ENCODE results near the gene VAMP8. TPM values are rescaled to one million over a fixed set of nuclear protein-coding genes. Genes with fewer than 3 reads are reported as not detected.

Gene VAMP8
- total and polyA plus RNA-seq, 2 donors (not counting 3 experiments of a cell fraction or from before 2014, with no cell fraction given) = 39.0 to 68.7 TPM

DNA sequence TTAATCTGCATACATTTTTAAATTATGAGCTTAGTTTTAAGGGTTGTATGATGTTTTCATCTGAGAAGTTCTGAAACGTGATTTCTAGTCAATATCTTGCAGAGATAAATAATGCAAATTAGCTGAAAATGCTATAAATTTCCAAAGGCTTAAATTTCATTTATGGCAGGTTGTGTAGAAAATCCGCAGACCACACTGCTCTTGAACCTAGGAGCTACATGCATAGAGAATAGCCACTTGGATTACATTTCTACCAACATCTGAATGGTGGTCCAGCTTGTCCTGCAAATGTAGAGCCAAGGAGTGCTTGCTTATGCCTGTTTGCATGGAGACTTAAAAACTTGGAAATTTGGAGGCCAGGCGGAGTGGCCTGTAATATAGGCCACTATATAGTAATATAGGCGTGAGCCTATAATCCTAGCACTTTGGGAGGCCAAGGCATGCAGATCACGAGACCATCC, 31.6 kb upstream of the VAMP8 start:
- no peak for TF ChIP-seq MAX (IDR thresholded peaks at IDR 0.05; ENCODE audit: insufficient read depth, insufficient read length)
- TF ChIP-seq MYC (IDR thresholded peaks at IDR 0.05; ENCODE audit: low read depth, low read length) = no peak
- TF ChIP-seq POLR2AphosphoS5 (IDR thresholded peaks at IDR 0.05; ENCODE audit: insufficient read depth, low read depth, low read length) = no peak
- TF ChIP-seq JUN (IDR thresholded peaks at IDR 0.05; ENCODE audit: borderline replicate concordance, insufficient read depth, insufficient read length, low read depth) = no peak
- no peak for TF ChIP-seq CTCF (IDR thresholded peaks at IDR 0.05; ENCODE audit: extremely low read depth in 1 of 2, insufficient read depth in 1 of 2, low read depth in 1 of 2, low read length in 2 of 2)
- TF ChIP-seq FOS (IDR thresholded peaks at IDR 0.05; ENCODE audit: borderline replicate concordance, insufficient read depth, low read length) = no peak
- TF ChIP-seq GATA2 (IDR thresholded peaks at IDR 0.05; ENCODE audit: insufficient read depth, insufficient read length, low read depth, low read length) = no peak
- TF ChIP-seq POLR2A (IDR thresholded peaks at IDR 0.05; ENCODE audit: low read depth, low read length) = no peak
- no peak for TF ChIP-seq EZH2 (IDR thresholded peaks at IDR 0.05; ENCODE audit: borderline replicate concordance, low read depth, low read length, severe bottlenecking)
- CTCF ChIA-PET = interaction anchor here (0.9 to 2.1 kb wide), 3 partner anchors 45 to 126 kb away, joined by 3 to 10 read pairs (median 3); no protein-coding TSS in a partner anchor

More for the DNA sequence above, 31.6 kb upstream of the VAMP8 start:
- FAIRE-seq (no peak), DNase-seq (ENCODE audit: low read depth, low spot score) (no peak)
- Histone ChIP-seq H3K4me3 (replicated peaks in 1 of 3; ENCODE audit: insufficient read depth in 1 of 3, low read depth in 1 of 3, low read length in 3 of 3) (no peak overlapping the region), H3K9me1 (replicated peaks; ENCODE audit: control insufficient read depth, extremely low read depth, insufficient read depth, low read length) (no peaks in the 10 kb centered on the region), H3K36me3 (ENCODE audit: control insufficient read depth in 2 of 2, extremely low read depth in 1 of 2, insufficient read depth in 2 of 2, low read length in 2 of 2) (peaks cover 27 to 40% of the 10 kb centered on the region in 2 experiments), H3K9me3 (replicated peaks; ENCODE audit: control insufficient read depth, insufficient read depth, low read length) (no peaks in the 10 kb centered on the region), H3K9ac (replicated peaks; ENCODE audit: extremely low read depth, insufficient read depth, low read length) (no peak overlapping the region), H3K4me1 (ENCODE audit: control insufficient read depth, extremely low read depth, insufficient read depth, low read length) (peaks cover 30% of the 10 kb centered on the region), H3K27ac (ENCODE audit: insufficient read depth, low read depth, low read length) (no peak overlapping the region), H4K20me1 (replicated peaks; ENCODE audit: control insufficient read depth, extremely low read depth, insufficient read depth, low read length) (peaks cover 2% of the 10 kb centered on the region), H3K27me3 (ENCODE audit: control insufficient read depth in 2 of 2, insufficient read depth in 2 of 2, low read length in 2 of 2) (no peaks in the 10 kb centered on the region), H2AFZ (ENCODE audit: low read depth, low read length) (no peak overlapping the region), H3K79me2 (ENCODE audit: control insufficient read depth, insufficient read depth, low read length) (peaks cover 25% of the 10 kb centered on the region), H3K4me2 (ENCODE audit: insufficient read depth, low read length) (no peak overlapping the region)
- POLR2A ChIA-PET = interaction anchor here (1.0 to 1.8 kb wide), 6 partner anchors 9 to 127 kb away, joined by 3 to 5 read pairs (median 4); partner anchors contain the start of gene SH2D6
- BruUV-seq (replicated peaks) = no TSS peak
- intact Hi-C loops (cut with micrococcal nuclease) = no loop called here
- dilution Hi-C loops (cut with MboI; ENCODE audit: extremely low pct_ligation_motif_present, low sequenced_read_pairs) = no loop called here

Data from endothelial cell of umbilical vein (primary cell).